ENCODE results near the gene KIF13A.
"Not testable (repeated sequence)": the region's sequence is repeated elsewhere in the genome, so short reads cannot be mapped to it uniquely, and the experiment has no call there.

KIF13A gene

GRCh38 chr6:17935188-17936149 lies 52.0 kb downstream of the KIF13A start:
- ATAC-seq = no peak
- no peaks in the 10 kb centered on the region for H3K4me1 Mint-ChIP-seq
- no peak for DNase-seq
- H3K27me3 Mint-ChIP-seq = peaks cover 55% of the 10 kb centered on the region
- no peak overlapping the region for H3K4me3 Mint-ChIP-seq
- no peaks in the 10 kb centered on the region for H3K9me3 Mint-ChIP-seq
- H3K27ac Mint-ChIP-seq = no peak overlapping the region

- H3K27me3 Mint-ChIP-seq = peaks cover 51% of the 10 kb centered on the region
- no peaks in the 10 kb centered on the region for H3K4me1 Mint-ChIP-seq
- no peaks in the 10 kb centered on the region for H3K9me3 Mint-ChIP-seq
- H3K27ac Mint-ChIP-seq = no peak overlapping the region
- no peak overlapping the region for H3K4me3 Mint-ChIP-seq
- ATAC-seq (no peak), DNase-seq (no peak)
Measured at GRCh38 chr6:17933716-17934115, 53.7 kb downstream of the KIF13A start.

GRCh38 chr6:17932330-17932852 lies 55.0 kb downstream of the KIF13A start:
- H3K27me3 Mint-ChIP-seq = peaks cover 55% of the 10 kb centered on the region

GRCh38 chr6:17931227-17931626 lies 56.2 kb downstream of the KIF13A start:
- ATAC-seq = no peak
- H3K27me3 Mint-ChIP-seq = peaks cover 53% of the 10 kb centered on the region
- no peak for DNase-seq
- H3K4me3 Mint-ChIP-seq = no peak overlapping the region
- no peak overlapping the region for H3K27ac Mint-ChIP-seq
- no peaks in the 10 kb centered on the region for H3K4me1 Mint-ChIP-seq
- H3K9me3 Mint-ChIP-seq = no peaks in the 10 kb centered on the region

More at GRCh38 chr6:17932330-17932852, 55.0 kb downstream of the KIF13A start:
- ATAC-seq = no peak
- DNase-seq = no peak
- no peaks in the 10 kb centered on the region for H3K9me3 Mint-ChIP-seq
- H3K4me1 Mint-ChIP-seq = no peaks in the 10 kb centered on the region
- no peak overlapping the region for H3K27ac Mint-ChIP-seq
- no peak overlapping the region for H3K4me3 Mint-ChIP-seq

GRCh38 chr6:17930321-17930993 lies 57.0 kb downstream of the KIF13A start:
- Mint-ChIP-seq H3K27ac (no peak overlapping the region), H3K9me3 (no peaks in the 10 kb centered on the region), H3K27me3 (peaks cover 47% of the 10 kb centered on the region), H3K4me3 (no peak overlapping the region), H3K4me1 (no peaks in the 10 kb centered on the region)
- DNase-seq (no peak), ATAC-seq (no peak)

- Mint-ChIP-seq H3K9me3 (no peaks in the 10 kb centered on the region), H3K27ac (no peak overlapping the region), H3K4me1 (no peaks in the 10 kb centered on the region), H3K4me3 (no peak overlapping the region), H3K27me3 (peaks cover 51% of the 10 kb centered on the region)
- no peak for DNase-seq
- ATAC-seq = no peak
Measured at GRCh38 chr6:17928514-17929430, 58.7 kb downstream of the KIF13A start.

GRCh38 chr6:17927705-17928104 lies 59.7 kb downstream of the KIF13A start:
- Mint-ChIP-seq H3K4me1 (no peaks in the 10 kb centered on the region), H3K27me3 (peaks cover 50% of the 10 kb centered on the region), H3K9me3 (no peaks in the 10 kb centered on the region), H3K27ac (no peak overlapping the region), H3K4me3 (no peak overlapping the region)
- ATAC-seq (no peak), DNase-seq (no peak)

- H3K27me3 Mint-ChIP-seq = peaks cover 30% of the 10 kb centered on the region
- ATAC-seq (no peak), DNase-seq (no peak)
- H3K27ac Mint-ChIP-seq = no peak overlapping the region
- H3K9me3 Mint-ChIP-seq = no peaks in the 10 kb centered on the region
- H3K4me1 Mint-ChIP-seq = no peaks in the 10 kb centered on the region
- H3K4me3 Mint-ChIP-seq = no peak overlapping the region
Measured at GRCh38 chr6:17923401-17923863, 64.0 kb downstream of the KIF13A start.

GRCh38 chr6:17921454-17921853 lies 66.0 kb downstream of the KIF13A start:
- Mint-ChIP-seq H3K4me3 (no peak overlapping the region), H3K27ac (no peak overlapping the region), H3K9me3 (no peaks in the 10 kb centered on the region), H3K27me3 (peaks cover 36% of the 10 kb centered on the region), H3K4me1 (no peaks in the 10 kb centered on the region)
- DNase-seq = no peak
- no peak for ATAC-seq

- peaks cover 29% of the 10 kb centered on the region for H3K27me3 Mint-ChIP-seq
Measured at GRCh38 chr6:17919496-17919895, 67.9 kb downstream of the KIF13A start.

GRCh38 chr6:17917837-17918763 lies 69.3 kb downstream of the KIF13A start:
- Mint-ChIP-seq H3K27me3 (peaks cover 29% of the 10 kb centered on the region), H3K4me1 (no peaks in the 10 kb centered on the region)
- DNase-seq = no peak

More at GRCh38 chr6:17919496-17919895, 67.9 kb downstream of the KIF13A start:
- no peak overlapping the region for H3K27ac Mint-ChIP-seq
- ATAC-seq = no peak
- no peaks in the 10 kb centered on the region for H3K9me3 Mint-ChIP-seq
- DNase-seq = no peak
- no peaks in the 10 kb centered on the region for H3K4me1 Mint-ChIP-seq
- no peak overlapping the region for H3K4me3 Mint-ChIP-seq

GRCh38 chr6:17914651-17915050 lies 72.8 kb downstream of the KIF13A start:
- H3K9me3 Mint-ChIP-seq = no peaks in the 10 kb centered on the region
- DNase-seq (no peak), ATAC-seq (no peak)
- no peak overlapping the region for H3K27ac Mint-ChIP-seq
- peaks cover 32% of the 10 kb centered on the region for H3K27me3 Mint-ChIP-seq
- H3K4me3 Mint-ChIP-seq = no peak overlapping the region
- peaks cover under 1% of the 10 kb centered on the region for H3K4me1 Mint-ChIP-seq

More at GRCh38 chr6:17917837-17918763, 69.3 kb downstream of the KIF13A start:
- Mint-ChIP-seq H3K4me3 (no peak overlapping the region), H3K9me3 (no peaks in the 10 kb centered on the region), H3K27ac (no peak overlapping the region)
- ATAC-seq = no peak

GRCh38 chr6:17912521-17912920 lies 74.9 kb downstream of the KIF13A start:
- Mint-ChIP-seq H3K4me1 (peaks cover 10% of the 10 kb centered on the region), H3K4me3 (no peak overlapping the region), H3K27me3 (peaks cover 34% of the 10 kb centered on the region), H3K27ac (no peak overlapping the region), H3K9me3 (no peaks in the 10 kb centered on the region)
- DNase-seq (no peak), ATAC-seq (no peak)

- H3K27ac Mint-ChIP-seq, H3K4me3 Mint-ChIP-seq, ATAC-seq, H3K9me3 Mint-ChIP-seq, DNase-seq: not testable (repeated sequence)
- H3K27me3 Mint-ChIP-seq = peaks cover 33% of the 10 kb centered on the region
- H3K4me1 Mint-ChIP-seq = peaks cover 14% of the 10 kb centered on the region
Measured at GRCh38 chr6:17911656-17912055, 75.8 kb downstream of the KIF13A start.
